CD14-positive monocyte (primary cell): ENCODE results near the gene CKM. TPM values are rescaled to one million over a fixed set of nuclear protein-coding genes. Genes with fewer than 3 reads are reported as not detected.

ENCODE experiments used
- DNase-seq, 3 donors: peaks; one replicate each; pipeline ENCODE4 v3.0.0-alpha.2; 2011 to 2022
- H2AFZ ChIP-seq: 2 replicates; pipeline ENCODE4 v1.6.0; 2012; ENCODE audit warnings: mild to moderate bottlenecking, low read depth, low read length, inconsistent platforms; ENCODE audit not compliant: insufficient read depth, poor library complexity, severe bottlenecking
- H3K27ac ChIP-seq, 2 donors: 1 replicate in 1 of 2; 2 replicates in 1 of 2; pipeline ENCODE4 v1.5.1; 2012 to 2013; ENCODE audit warnings: low read length in 2 of 2, control low read depth in 1 of 2, inconsistent platforms in 1 of 2, low read depth in 1 of 2, mild to moderate bottlenecking in 1 of 2
- H3K27me3 ChIP-seq, 2 donors: one replicate each; pipeline versions ENCODE4 v1.6.0 to v1.6.1; 2011 to 2013; ENCODE audit warnings: low read length in 2 of 2; ENCODE audit not compliant: control insufficient read depth in 2 of 2, insufficient read depth in 2 of 2
- H3K36me3 ChIP-seq, 2 donors: replicated peaks in 1 of 2; 1 replicate in 1 of 2; 2 replicates in 1 of 2; pipeline versions ENCODE4 v1.5.1 to v1.6.1; 2012 to 2013; ENCODE audit warnings: low read length in 2 of 2, control low read depth in 1 of 2, inconsistent platforms in 1 of 2, mild to moderate bottlenecking in 1 of 2; ENCODE audit not compliant: insufficient read depth in 2 of 2, control insufficient read depth in 1 of 2
- H3K4me1 ChIP-seq, 2 donors: 1 replicate in 1 of 2; 2 replicates in 1 of 2; pipeline versions ENCODE4 v1.5.1 to v1.6.1; 2012 to 2013; ENCODE audit warnings: low read length in 2 of 2, control low read depth in 1 of 2, inconsistent platforms in 1 of 2, mild to moderate bottlenecking in 1 of 2, moderate library complexity in 1 of 2; ENCODE audit not compliant: insufficient read depth in 2 of 2, control insufficient read depth in 1 of 2
- H3K4me2 ChIP-seq: replicated peaks from 2 replicates; pipeline ENCODE3; 2012; ENCODE audit warnings: low read length, moderate library complexity, mild to moderate bottlenecking; ENCODE audit not compliant: poor library complexity, severe bottlenecking; ENCODE audit errors: extremely low read depth
- H3K4me3 ChIP-seq, 3 experiments: fragments of 200-600 bp in 1 of 3; sonication (generic) in 1 of 3; replicated peaks in 1 of 3; 1 replicate in 2 of 3; 2 replicates in 1 of 3; pipeline ENCODE4 v1.5.1; 2011 to 2013; ENCODE audit warnings: low read length in 3 of 3, mild to moderate bottlenecking in 3 of 3, control low read depth in 2 of 3, low read depth in 2 of 3, inconsistent platforms in 1 of 3, moderate library complexity in 1 of 3
- H3K79me2 ChIP-seq: 2 replicates; pipeline ENCODE4 v1.6.0; 2012; ENCODE audit warnings: mild to moderate bottlenecking, control low read depth, inconsistent platforms, low read length, moderate library complexity; ENCODE audit not compliant: insufficient read depth
- H3K9ac ChIP-seq: 2 replicates; pipeline ENCODE4 v1.6.0; 2017; ENCODE audit warnings: low read length, mild to moderate bottlenecking; ENCODE audit not compliant: insufficient read depth, poor library complexity, severe bottlenecking
- H3K9me3 ChIP-seq, 2 donors: replicated peaks in 1 of 2; 1 replicate in 1 of 2; 2 replicates in 1 of 2; pipeline versions ENCODE4 v1.5.1 to v1.6.1; 2012 to 2013; ENCODE audit warnings: low read length in 2 of 2, control low read depth in 1 of 2; ENCODE audit not compliant: control insufficient read depth in 1 of 2, insufficient read depth in 1 of 2
- H4K20me1 ChIP-seq: 2 replicates; pipeline ENCODE4 v1.6.0; 2012; ENCODE audit warnings: mild to moderate bottlenecking, low read length, control low read depth, moderate library complexity; ENCODE audit not compliant: insufficient read depth
- H3K27ac Mint-ChIP-seq, 7 donors: one replicate each; pipeline ENCODE4 v1.8.0; 2020; ENCODE audit warnings: mild to moderate bottlenecking in 7 of 7, mixed read lengths in 7 of 7, moderate library complexity in 6 of 7, inconsistent platforms in 2 of 7
- H3K27me3 Mint-ChIP-seq, 3 donors: one replicate each; pipeline ENCODE4 v1.8.0; 2021 to 2022; ENCODE audit warnings: low read depth in 3 of 3, mild to moderate bottlenecking in 3 of 3, mixed read lengths in 3 of 3, moderate library complexity in 3 of 3, inconsistent platforms in 1 of 3
- H3K36me3 Mint-ChIP-seq, 2 donors: one replicate each; pipeline ENCODE4 v1.8.0; 2020; ENCODE audit warnings: mixed read lengths in 2 of 2, inconsistent platforms in 1 of 2, mild to moderate bottlenecking in 1 of 2
- H3K4me1 Mint-ChIP-seq: one replicate; pipeline ENCODE4 v1.8.0; 2020; ENCODE audit warnings: mild to moderate bottlenecking, mixed read lengths
- H3K4me3 Mint-ChIP-seq, 2 donors: one replicate each; pipeline ENCODE4 v1.8.0; 2020; ENCODE audit warnings: mild to moderate bottlenecking in 2 of 2, mixed read lengths in 2 of 2, moderate library complexity in 1 of 2
- H3K9me3 Mint-ChIP-seq, 7 donors: one replicate each; pipeline ENCODE4 v1.8.0; 2020 to 2022; ENCODE audit warnings: mixed read lengths in 7 of 7, mild to moderate bottlenecking in 6 of 7, moderate library complexity in 6 of 7, inconsistent platforms in 2 of 7
- CTCF ChIP-seq: fragments of 200-600 bp; IDR thresholded peaks from one replicate; pipeline ENCODE4 v1.8.0; 2022; ENCODE audit warnings: antibody characterized with exemption, mild to moderate bottlenecking
- WGBS: methylation state at CpG from one replicate; pipeline ENCODE4 v1.1.5; 2013; ENCODE audit warnings: missing lambda C conversion rate; ENCODE audit not compliant: insufficient coverage; 5-methylcytosine and 5-hydroxymethylcytosine counted together
- intact Hi-C, 2 donors: fragments of 100-400 bp; cut with micrococcal nuclease; formaldehyde crosslinking; loops; one replicate each; pipeline versions ENCODE4 v1.15.0 to v1.15.1; 2023
- polyA plus RNA-seq, 3 donors: library from polyadenylated mRNA; depleted of rRNA in 1 of 3; unstranded in 2 of 3; stranded (reverse) in 1 of 3; fragments of 300-500 nt in 2 of 3; fragments of >200 nt in 1 of 3; fragmentation: Illumina TruSeq in 2 of 3; gene quantifications; 1 replicate in 2 of 3; 2 replicates in 1 of 3; pipeline ENCODE4 v1.2.3, GENCODE V29; 2012 to 2021

CKM gene
- polyA plus RNA-seq, 3 donors = 0.17 to 0.50 (median 0.24) TPM

GRCh38 chr19:45303269-45304060 lies 19.2 kb downstream of the CKM start:
- Histone ChIP-seq H3K79me2 (no peaks in the 10 kb centered on the region), H3K4me1 (no peaks in the 10 kb centered on the region), H3K4me3 (no peak overlapping the region), H2AFZ (no peak overlapping the region), H3K9ac (no peak overlapping the region), H3K27me3 (no peaks in the 10 kb centered on the region), H3K36me3 (peaks cover 0 to 27% of the 10 kb centered on the region in 2 donors), H3K4me2 (no peak overlapping the region), H3K9me3 (peaks cover 0 to 4% of the 10 kb centered on the region in 2 donors), H3K27ac (no peak overlapping the region), H4K20me1 (no peaks in the 10 kb centered on the region)
- Mint-ChIP-seq H3K27me3 (peaks cover 4 to 15% (median 7%) of the 10 kb centered on the region in 3 donors), H3K36me3 (peaks cover 26 to 37% of the 10 kb centered on the region in 2 donors), H3K4me3 (no peak overlapping the region), H3K27ac (peak overlapping the region in 1 of 7 donors; percentile 35), H3K9me3 (peaks cover 2 to 11% (median 7%) of the 10 kb centered on the region in 7 donors), H3K4me1 (peaks cover 5% of the 10 kb centered on the region)
- no peak for TF ChIP-seq CTCF
- WGBS = 96% methylated on average over 4 of the region's 12 CpGs
- intact Hi-C loops = no loop called here
- no peak for DNase-seq

GRCh38 chr19:45302416-45302815 lies 20.3 kb downstream of the CKM start:
- no peak overlapping the region for H3K27ac ChIP-seq
- H3K27me3 ChIP-seq = no peaks in the 10 kb centered on the region
- peaks cover 4 to 13% (median 6%) of the 10 kb centered on the region in 3 donors for H3K27me3 Mint-ChIP-seq
- H3K36me3 Mint-ChIP-seq = peaks cover 31 to 44% of the 10 kb centered on the region in 2 donors
- no peaks in the 10 kb centered on the region for H3K79me2 ChIP-seq
- no peak overlapping the region for H3K9ac ChIP-seq
- no peaks in the 10 kb centered on the region for H4K20me1 ChIP-seq
- no peaks in the 10 kb centered on the region for H3K4me1 ChIP-seq
- H3K4me3 Mint-ChIP-seq = no peak overlapping the region
- H2AFZ ChIP-seq = no peak overlapping the region
- H3K27ac Mint-ChIP-seq = no peak overlapping the region
- H3K4me3 ChIP-seq = no peak overlapping the region
- WGBS = 95% methylated on average over 13 of the region's 27 CpGs
- DNase-seq = no peak
- H3K4me2 ChIP-seq = no peak overlapping the region
- H3K9me3 Mint-ChIP-seq = peaks cover 0 to 9% (median 7%) of the 10 kb centered on the region in 7 donors
- H3K4me1 Mint-ChIP-seq = peaks cover 3% of the 10 kb centered on the region
- intact Hi-C loops = no loop called here
- peaks cover 0 to 4% of the 10 kb centered on the region in 2 donors for H3K9me3 ChIP-seq
- TF ChIP-seq CTCF = no peak
- peaks cover 0 to 34% of the 10 kb centered on the region in 2 donors for H3K36me3 ChIP-seq
